Tibial nerve (tissue), 4 donors: Measurements from ENCODE around the gene SALL3. TPM values are rescaled to one million over a fixed set of nuclear protein-coding genes. Genes with fewer than 3 reads are reported as not detected.

Source experiments
- DNase-seq, 2 donors: peaks; one replicate each; pipeline ENCODE4 v3.0.0-alpha.2; 2019; ENCODE audit warnings: low spot score in 2 of 2
- H3K27ac ChIP-seq, 4 donors: fragments of 200-600 bp; sonication (generic) in 3 of 4; one replicate each; pipeline ENCODE4 v1.5.1; 2017 to 2019; ENCODE audit warnings: mild to moderate bottlenecking in 1 of 4
- H3K27me3 ChIP-seq, 2 donors: fragments of 200-600 bp; sonication (generic) in 1 of 2; one replicate each; pipeline versions ENCODE4 v1.5.1 to v1.6.0; 2017 to 2019
- H3K36me3 ChIP-seq, 3 donors: fragments of 200-600 bp; sonication (generic); one replicate each; pipeline ENCODE4 v1.5.1; 2018 to 2019
- H3K4me1 ChIP-seq, 4 donors: fragments of 200-600 bp; sonication (generic) in 3 of 4; one replicate each; pipeline ENCODE4 v1.5.1; 2017 to 2019
- H3K4me3 ChIP-seq, 4 donors: fragments of 200-600 bp; sonication (generic) in 3 of 4; one replicate each; pipeline ENCODE4 v1.5.1; 2017 to 2019; ENCODE audit warnings: mild to moderate bottlenecking in 1 of 4, moderate library complexity in 1 of 4
- H3K9me3 ChIP-seq, 4 donors: fragments of 200-600 bp; sonication (generic) in 3 of 4; one replicate each; pipeline ENCODE4 v1.5.1; 2017 to 2019
- EP300 ChIP-seq, 2 donors: sonication (generic); formaldehyde crosslinking; IDR thresholded peaks; one replicate each; pipeline ENCODE4 v1.6.1; 2017; ENCODE audit warnings: antibody characterized with exemption in 2 of 2, mild to moderate bottlenecking in 1 of 2
- POLR2A ChIP-seq, 2 donors: fragments of 450-650 bp; IDR thresholded peaks; one replicate each; pipeline ENCODE4 v1.6.1; 2017; ENCODE audit warnings: antibody characterized with exemption in 2 of 2, mild to moderate bottlenecking in 2 of 2, moderate library complexity in 2 of 2
- WGBS, 2 donors: methylation state at CpG; one replicate each; pipeline ENCODE4 v1.1.5; 2018; 5-methylcytosine and 5-hydroxymethylcytosine counted together
- total RNA-seq, 4 donors: library from RNA; depleted of rRNA; stranded (reverse); fragments of >200 nt; gene quantifications; one replicate each; pipeline ENCODE4 v1.1.0, GENCODE V29; 2016
- TF ChIP-seq, protein P1 (sequence below), 5 experiments: fragments of 200-600 bp in 3 of 5; fragments of 450-650 bp in 2 of 5; sonication (generic) in 3 of 5; IDR thresholded peaks; one replicate each; pipeline ENCODE4 v1.5.1; 2016 to 2019; ENCODE audit warnings: antibody characterized with exemption in 5 of 5, mild to moderate bottlenecking in 3 of 5, moderate library complexity in 2 of 5

Gene SALL3
- total RNA-seq, 4 donors from 2014 or later: not detected

DNA sequence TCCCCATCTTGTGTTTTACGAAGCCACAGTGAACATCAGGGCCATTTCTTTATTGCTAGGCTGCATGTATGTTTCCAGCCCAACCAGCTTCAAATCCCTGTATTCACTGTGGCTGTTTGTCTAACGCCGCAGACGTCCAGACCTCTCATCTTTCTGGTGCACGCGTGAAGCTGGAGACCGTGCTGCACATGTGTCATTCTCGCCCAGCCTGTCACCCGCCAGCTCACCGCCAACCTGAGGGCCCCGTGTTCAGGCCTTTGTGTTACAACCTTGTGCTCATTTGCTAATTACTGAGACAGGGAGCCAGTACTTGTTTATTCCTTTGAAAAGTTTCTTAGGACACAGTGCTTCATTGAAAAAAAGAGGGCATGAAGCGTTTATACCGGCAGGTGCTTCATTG lies 21.4 kb downstream of the SALL3 start:
- no peaks in the 10 kb centered on the region for H3K36me3 ChIP-seq
- TF ChIP-seq POLR2A (IDR thresholded peaks at IDR 0.05): no peak
- TF ChIP-seq, protein P1, sequence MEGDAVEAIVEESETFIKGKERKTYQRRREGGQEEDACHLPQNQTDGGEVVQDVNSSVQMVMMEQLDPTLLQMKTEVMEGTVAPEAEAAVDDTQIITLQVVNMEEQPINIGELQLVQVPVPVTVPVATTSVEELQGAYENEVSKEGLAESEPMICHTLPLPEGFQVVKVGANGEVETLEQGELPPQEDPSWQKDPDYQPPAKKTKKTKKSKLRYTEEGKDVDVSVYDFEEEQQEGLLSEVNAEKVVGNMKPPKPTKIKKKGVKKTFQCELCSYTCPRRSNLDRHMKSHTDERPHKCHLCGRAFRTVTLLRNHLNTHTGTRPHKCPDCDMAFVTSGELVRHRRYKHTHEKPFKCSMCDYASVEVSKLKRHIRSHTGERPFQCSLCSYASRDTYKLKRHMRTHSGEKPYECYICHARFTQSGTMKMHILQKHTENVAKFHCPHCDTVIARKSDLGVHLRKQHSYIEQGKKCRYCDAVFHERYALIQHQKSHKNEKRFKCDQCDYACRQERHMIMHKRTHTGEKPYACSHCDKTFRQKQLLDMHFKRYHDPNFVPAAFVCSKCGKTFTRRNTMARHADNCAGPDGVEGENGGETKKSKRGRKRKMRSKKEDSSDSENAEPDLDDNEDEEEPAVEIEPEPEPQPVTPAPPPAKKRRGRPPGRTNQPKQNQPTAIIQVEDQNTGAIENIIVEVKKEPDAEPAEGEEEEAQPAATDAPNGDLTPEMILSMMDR (IDR thresholded peaks at IDR 0.05): no peak
- no peak for TF ChIP-seq EP300 (IDR thresholded peaks at IDR 0.05)
- H3K4me3 ChIP-seq: no peak overlapping the region
- DNase-seq: no peak
- no peak overlapping the region for H3K27ac ChIP-seq
- no peaks in the 10 kb centered on the region for H3K9me3 ChIP-seq
- no peaks in the 10 kb centered on the region for H3K4me1 ChIP-seq
- 83 to 87% methylated on average over 13 of the region's 13 CpGs for WGBS, 2 donors
- H3K27me3 ChIP-seq: no peaks in the 10 kb centered on the region

DNA sequence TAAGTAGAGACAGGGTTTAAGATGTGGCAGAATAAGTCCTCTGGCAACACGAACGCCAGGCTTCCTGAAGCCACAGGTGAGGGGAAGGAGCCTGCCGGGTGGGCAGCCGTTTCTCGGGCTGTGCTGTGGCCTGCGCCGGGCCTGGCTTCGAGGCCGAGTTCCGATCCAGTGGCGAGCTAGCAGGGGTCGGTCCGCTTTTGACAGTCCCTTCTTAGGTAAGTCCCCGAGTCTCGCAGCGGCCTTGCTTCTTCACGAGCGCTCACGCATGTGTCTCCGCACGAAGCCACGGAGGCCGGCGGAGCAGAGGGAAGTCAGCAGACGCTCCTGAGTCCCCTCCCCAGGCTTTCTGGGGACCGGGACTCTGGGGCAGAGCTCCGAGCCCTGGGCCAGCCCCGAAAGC lies 26.0 kb downstream of the SALL3 start:
- no peak overlapping the region for H3K4me3 ChIP-seq
- peaks cover 0 to 15% (median 0%) of the 10 kb centered on the region in 4 donors for H3K9me3 ChIP-seq
- no peaks in the 10 kb centered on the region for H3K4me1 ChIP-seq
- 92 to 96% methylated on average over 28 of the region's 28 CpGs for WGBS, 2 donors
- no peak overlapping the region for H3K27ac ChIP-seq
- TF ChIP-seq POLR2A (IDR thresholded peaks at IDR 0.05): no peak
- TF ChIP-seq EP300 (IDR thresholded peaks at IDR 0.05): no peak
- TF ChIP-seq, protein P1 (IDR thresholded peaks at IDR 0.05): no peak
- no peak for DNase-seq
- H3K27me3 ChIP-seq: no peaks in the 10 kb centered on the region
- H3K36me3 ChIP-seq: no peaks in the 10 kb centered on the region

DNA sequence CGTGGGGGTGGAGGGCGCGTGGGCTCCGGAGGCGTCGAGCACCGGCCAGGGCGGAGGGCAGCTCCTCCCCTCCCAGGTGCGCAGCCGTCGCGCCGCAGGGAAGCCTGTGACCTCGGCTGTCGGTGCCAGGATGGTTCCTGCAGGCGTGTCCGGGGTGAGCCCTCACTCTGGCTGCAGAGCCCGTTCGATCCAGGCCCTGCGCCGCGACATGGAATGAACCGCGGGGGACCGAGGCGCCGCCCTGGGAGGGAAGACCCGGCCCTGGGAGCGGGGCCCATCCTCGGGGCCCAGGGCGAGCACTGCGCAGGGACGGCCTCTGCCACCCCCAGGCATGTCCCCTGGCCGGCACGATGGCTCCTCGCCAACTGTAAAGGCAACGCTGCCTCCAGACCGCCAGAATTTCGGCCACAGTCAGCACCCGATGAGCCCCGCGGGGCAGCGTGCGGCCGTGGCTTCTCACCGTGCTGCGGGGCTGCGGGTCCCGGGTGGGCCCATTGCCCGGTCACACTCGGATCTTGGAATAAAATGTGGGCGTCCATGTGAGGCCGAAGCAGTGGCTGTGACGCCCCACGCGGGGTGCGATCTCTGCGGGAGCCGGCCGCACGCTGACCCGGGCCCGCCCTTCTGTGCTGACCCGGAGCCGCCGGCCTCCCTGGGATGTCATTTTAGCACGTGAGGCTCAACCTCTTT lies 26.6 kb downstream of the SALL3 start:
- Histone ChIP-seq H3K27ac (no peak overlapping the region), H3K4me3 (no peak overlapping the region), H3K27me3 (no peaks in the 10 kb centered on the region), H3K36me3 (no peaks in the 10 kb centered on the region), H3K9me3 (peaks cover 0 to 15% (median 0%) of the 10 kb centered on the region in 4 donors), H3K4me1 (no peaks in the 10 kb centered on the region)
- no peak for DNase-seq
- 90 to 94% methylated on average over 44 to 58 of the region's 67 CpGs for WGBS, 2 donors
- TF ChIP-seq, protein P1 (IDR thresholded peaks at IDR 0.05): no peak
- TF ChIP-seq POLR2A (IDR thresholded peaks at IDR 0.05): no peak
- no peak for TF ChIP-seq EP300 (IDR thresholded peaks at IDR 0.05)

DNA sequence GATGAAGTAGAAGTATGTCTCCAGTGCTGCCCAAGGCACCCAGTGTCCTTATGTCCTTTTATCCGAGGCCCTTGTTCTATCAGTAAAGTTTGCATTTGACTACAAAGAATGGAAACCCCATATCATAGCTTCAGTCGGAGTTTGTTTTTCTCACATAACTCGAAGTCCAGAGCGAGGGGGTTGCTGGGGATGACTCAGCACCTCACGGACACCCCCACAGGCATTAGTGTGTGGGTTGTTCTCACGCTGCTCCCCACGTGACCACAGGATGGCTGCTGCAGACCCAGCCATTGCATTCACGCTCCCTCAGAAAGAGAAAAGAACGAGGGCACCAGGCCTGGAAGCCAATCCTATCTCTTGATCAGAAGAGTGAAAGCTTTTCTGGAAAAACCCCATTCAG lies 27.8 kb downstream of the SALL3 start:
- Histone ChIP-seq H3K27ac (no peak overlapping the region), H3K36me3 (no peaks in the 10 kb centered on the region), H3K4me3 (no peak overlapping the region), H3K4me1 (no peaks in the 10 kb centered on the region), H3K9me3 (peaks cover 0 to 15% (median 0%) of the 10 kb centered on the region in 4 donors), H3K27me3 (no peaks in the 10 kb centered on the region)
- DNase-seq: no peak
- 89% methylated on average over 9 of the region's 9 CpGs for WGBS, 2 donors
- TF ChIP-seq, protein P1 (IDR thresholded peaks at IDR 0.05): no peak
- no peak for TF ChIP-seq POLR2A (IDR thresholded peaks at IDR 0.05)
- no peak for TF ChIP-seq EP300 (IDR thresholded peaks at IDR 0.05)

DNA sequence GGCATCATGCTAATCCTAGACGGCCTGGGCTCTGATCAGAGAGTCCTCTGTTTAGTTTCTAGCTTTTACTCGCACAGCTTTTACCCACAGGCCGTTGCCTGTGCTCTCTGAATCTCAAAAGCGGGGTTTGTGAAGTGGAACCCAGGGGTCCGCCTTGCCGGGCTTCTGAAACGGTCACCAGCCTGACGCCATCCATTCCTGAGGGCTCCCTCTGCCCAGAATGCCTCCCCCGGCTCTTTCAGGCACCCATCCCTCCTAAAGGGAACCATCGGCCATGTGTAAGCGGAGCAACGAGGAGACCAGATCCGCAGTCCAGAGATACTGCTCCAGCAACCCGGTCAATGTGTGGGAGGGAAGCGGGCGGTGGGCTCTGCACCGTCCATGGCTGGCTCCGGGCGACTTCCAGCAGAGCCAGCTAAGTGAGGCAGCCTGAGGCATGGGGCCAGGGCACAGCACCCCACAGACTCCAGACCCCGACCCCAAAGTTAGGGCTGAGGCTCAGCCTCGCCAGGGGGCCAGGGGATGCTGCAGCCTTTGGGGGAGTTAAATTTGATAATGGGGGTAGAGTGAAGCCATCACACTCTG lies 28.8 kb downstream of the SALL3 start:
- peaks cover 0 to 15% (median 0%) of the 10 kb centered on the region in 4 donors for H3K9me3 ChIP-seq
- WGBS, 2 donors: 90 to 93% methylated on average over 20 to 21 of the region's 21 CpGs
- no peak overlapping the region for H3K4me3 ChIP-seq
- TF ChIP-seq EP300 (IDR thresholded peaks at IDR 0.05) (no peak), POLR2A (IDR thresholded peaks at IDR 0.05) (no peak)
- TF ChIP-seq, protein P1 (IDR thresholded peaks at IDR 0.05): no peak
- H3K36me3 ChIP-seq: no peaks in the 10 kb centered on the region
- no peaks in the 10 kb centered on the region for H3K4me1 ChIP-seq
- H3K27me3 ChIP-seq: no peaks in the 10 kb centered on the region
- no peak overlapping the region for H3K27ac ChIP-seq
- no peak for DNase-seq
